ENCODE data around the gene MALSU1.

MALSU1 gene

DNA sequence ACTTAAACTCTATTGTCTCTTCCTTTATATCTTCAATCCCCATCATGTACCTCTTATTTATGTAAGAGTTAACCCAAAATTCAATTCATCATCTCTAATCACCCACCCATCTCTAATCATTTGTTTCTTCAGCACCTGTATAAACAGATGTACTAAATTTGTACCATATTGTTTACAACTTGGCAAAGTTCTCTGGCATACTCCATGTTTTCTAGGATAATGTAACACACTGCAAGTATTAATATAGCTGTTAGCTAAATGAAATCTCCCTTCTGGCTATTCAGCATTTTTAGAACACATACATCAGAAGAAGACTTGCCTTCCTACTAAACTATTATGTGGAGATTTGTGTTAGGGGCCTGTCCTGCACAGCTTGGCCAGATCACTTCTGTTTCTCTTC lies 33.1 kb downstream of the MALSU1 start:
- Histone ChIP-seq H3K27me3 (ENCODE audit: insufficient read depth, low read length, poor library complexity) (no peaks in the 10 kb centered on the region), H4K20me1 (ENCODE audit: insufficient read depth, low read length) (no peaks in the 10 kb centered on the region), H3K4me2 (ENCODE audit: insufficient read depth, low read length) (no peak overlapping the region), H3K9me3 (ENCODE audit: insufficient read depth, low read length, severe bottlenecking) (no peaks in the 10 kb centered on the region), H2AFZ (ENCODE audit: low read depth, low read length) (no peak overlapping the region), H3K36me3 (ENCODE audit: insufficient read depth, low read length) (no peaks in the 10 kb centered on the region), H3K27ac (ENCODE audit: low read length) (no peak overlapping the region), H3K4me3 (ENCODE audit: low read depth in 1 of 2, low read length in 2 of 2) (no peak overlapping the region), H3K4me1 (ENCODE audit: insufficient read depth, low read length) (no peaks in the 10 kb centered on the region), H3K9ac (ENCODE audit: low read depth, low read length) (no peak overlapping the region), H3K79me2 (ENCODE audit: insufficient read depth, low read length) (no peaks in the 10 kb centered on the region)
- no peak for DNase-seq
- no peak for TF ChIP-seq EZH2 (IDR thresholded peaks at IDR 0.05; ENCODE audit: borderline replicate concordance, low read depth, low read length, severe bottlenecking)
- TF ChIP-seq, protein P1, sequence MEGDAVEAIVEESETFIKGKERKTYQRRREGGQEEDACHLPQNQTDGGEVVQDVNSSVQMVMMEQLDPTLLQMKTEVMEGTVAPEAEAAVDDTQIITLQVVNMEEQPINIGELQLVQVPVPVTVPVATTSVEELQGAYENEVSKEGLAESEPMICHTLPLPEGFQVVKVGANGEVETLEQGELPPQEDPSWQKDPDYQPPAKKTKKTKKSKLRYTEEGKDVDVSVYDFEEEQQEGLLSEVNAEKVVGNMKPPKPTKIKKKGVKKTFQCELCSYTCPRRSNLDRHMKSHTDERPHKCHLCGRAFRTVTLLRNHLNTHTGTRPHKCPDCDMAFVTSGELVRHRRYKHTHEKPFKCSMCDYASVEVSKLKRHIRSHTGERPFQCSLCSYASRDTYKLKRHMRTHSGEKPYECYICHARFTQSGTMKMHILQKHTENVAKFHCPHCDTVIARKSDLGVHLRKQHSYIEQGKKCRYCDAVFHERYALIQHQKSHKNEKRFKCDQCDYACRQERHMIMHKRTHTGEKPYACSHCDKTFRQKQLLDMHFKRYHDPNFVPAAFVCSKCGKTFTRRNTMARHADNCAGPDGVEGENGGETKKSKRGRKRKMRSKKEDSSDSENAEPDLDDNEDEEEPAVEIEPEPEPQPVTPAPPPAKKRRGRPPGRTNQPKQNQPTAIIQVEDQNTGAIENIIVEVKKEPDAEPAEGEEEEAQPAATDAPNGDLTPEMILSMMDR (IDR thresholded peaks at IDR 0.05; ENCODE audit: borderline replicate concordance, extremely low read depth, low read length, poor library complexity, severe bottlenecking): no peak
- ATAC-seq (ENCODE audit: insufficient read depth, low read depth): no peak

DNA sequence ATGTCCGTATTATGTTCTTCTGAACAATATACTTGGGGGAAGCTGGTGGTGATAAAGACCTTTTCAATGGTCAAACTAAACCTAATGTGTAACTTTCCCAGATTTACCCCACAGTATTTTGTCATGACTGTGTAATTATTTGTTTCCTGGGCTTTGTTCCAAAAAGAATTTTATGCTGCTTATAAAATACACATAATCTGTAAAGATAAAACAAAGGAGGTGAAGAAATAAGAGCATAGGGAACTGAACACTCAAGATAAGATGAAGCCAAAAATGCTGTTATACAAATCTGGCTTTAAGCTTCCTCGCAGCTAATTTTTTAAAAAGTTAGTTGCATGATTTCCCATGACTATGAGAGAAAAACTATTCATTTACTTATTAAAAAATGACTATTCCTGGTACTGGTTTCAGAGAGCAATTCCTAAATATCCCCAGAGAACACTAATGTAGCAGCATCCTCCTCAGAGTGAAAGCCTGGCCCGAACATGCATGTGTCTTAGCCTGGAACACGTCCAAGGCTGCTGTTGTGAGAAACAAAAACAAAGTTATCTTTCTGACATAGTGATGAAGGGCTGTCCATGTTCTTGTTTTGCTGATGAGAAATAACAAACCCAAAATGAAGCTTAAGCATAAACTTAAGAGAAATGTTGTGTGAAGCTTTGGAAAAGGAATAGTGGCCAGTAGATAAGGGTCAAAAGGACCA lies 33.9 kb downstream of the MALSU1 start:
- ATAC-seq (ENCODE audit: insufficient read depth, low read depth) (no peak), DNase-seq (no peak)
- Histone ChIP-seq H3K4me1 (ENCODE audit: insufficient read depth, low read length) (no peaks in the 10 kb centered on the region), H3K27me3 (ENCODE audit: insufficient read depth, low read length, poor library complexity) (no peaks in the 10 kb centered on the region), H3K79me2 (ENCODE audit: insufficient read depth, low read length) (no peaks in the 10 kb centered on the region), H3K4me2 (ENCODE audit: insufficient read depth, low read length) (no peak overlapping the region), H4K20me1 (ENCODE audit: insufficient read depth, low read length) (no peaks in the 10 kb centered on the region), H3K4me3 (ENCODE audit: low read depth in 1 of 2, low read length in 2 of 2) (no peak overlapping the region), H3K36me3 (ENCODE audit: insufficient read depth, low read length) (no peaks in the 10 kb centered on the region), H3K9me3 (ENCODE audit: insufficient read depth, low read length, severe bottlenecking) (no peaks in the 10 kb centered on the region), H3K9ac (ENCODE audit: low read depth, low read length) (no peak overlapping the region), H2AFZ (ENCODE audit: low read depth, low read length) (no peak overlapping the region), H3K27ac (ENCODE audit: low read length) (no peak overlapping the region)
- TF ChIP-seq, protein P1 (IDR thresholded peaks at IDR 0.05; ENCODE audit: borderline replicate concordance, extremely low read depth, low read length, poor library complexity, severe bottlenecking): no peak
- TF ChIP-seq EZH2 (IDR thresholded peaks at IDR 0.05; ENCODE audit: borderline replicate concordance, low read depth, low read length, severe bottlenecking): no peak

DNA sequence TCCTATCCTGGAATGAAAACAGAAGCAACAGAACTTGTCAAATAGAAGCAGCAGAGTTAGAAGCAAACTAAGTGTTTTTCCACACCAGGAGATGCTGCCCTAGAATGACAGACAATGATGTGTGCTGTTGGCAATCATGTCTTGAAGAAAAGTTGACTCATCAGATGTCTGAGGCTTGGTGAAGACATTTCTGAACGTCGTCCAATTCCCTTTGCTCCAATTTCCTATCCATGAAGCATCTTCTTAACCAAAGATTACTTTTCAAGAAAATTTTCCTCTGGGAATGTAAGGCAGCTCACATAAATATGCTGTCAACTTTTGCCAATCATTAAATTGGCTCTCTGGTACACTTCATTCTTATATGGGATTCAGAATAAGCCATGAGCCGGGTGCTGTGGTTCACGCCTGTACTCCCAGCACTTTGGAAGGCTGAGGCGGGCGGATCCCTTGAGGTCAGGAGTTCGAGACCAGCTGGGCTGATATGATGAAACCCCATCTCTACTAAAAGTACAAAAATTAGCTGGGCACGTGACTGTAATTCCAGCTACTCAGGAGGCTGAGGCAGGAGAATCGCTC lies 34.6 kb downstream of the MALSU1 start:
- TF ChIP-seq EZH2 (IDR thresholded peaks at IDR 0.05; ENCODE audit: borderline replicate concordance, low read depth, low read length, severe bottlenecking): no peak
- H3K4me1 ChIP-seq (ENCODE audit: insufficient read depth, low read length): no peaks in the 10 kb centered on the region
- no peak for ATAC-seq (ENCODE audit: insufficient read depth, low read depth)
- no peaks in the 10 kb centered on the region for H4K20me1 ChIP-seq (ENCODE audit: insufficient read depth, low read length)
- H3K4me2 ChIP-seq (ENCODE audit: insufficient read depth, low read length): no peak overlapping the region
- H3K9me3 ChIP-seq (ENCODE audit: insufficient read depth, low read length, severe bottlenecking): no peaks in the 10 kb centered on the region
- no peak overlapping the region for H3K9ac ChIP-seq (ENCODE audit: low read depth, low read length)
- H3K27me3 ChIP-seq (ENCODE audit: insufficient read depth, low read length, poor library complexity): no peaks in the 10 kb centered on the region
- DNase-seq: no peak
- no peaks in the 10 kb centered on the region for H3K79me2 ChIP-seq (ENCODE audit: insufficient read depth, low read length)
- no peak overlapping the region for H3K27ac ChIP-seq (ENCODE audit: low read length)
- H2AFZ ChIP-seq (ENCODE audit: low read depth, low read length): no peak overlapping the region
- no peaks in the 10 kb centered on the region for H3K36me3 ChIP-seq (ENCODE audit: insufficient read depth, low read length)
- H3K4me3 ChIP-seq (ENCODE audit: low read depth in 1 of 2, low read length in 2 of 2): no peak overlapping the region

DNA sequence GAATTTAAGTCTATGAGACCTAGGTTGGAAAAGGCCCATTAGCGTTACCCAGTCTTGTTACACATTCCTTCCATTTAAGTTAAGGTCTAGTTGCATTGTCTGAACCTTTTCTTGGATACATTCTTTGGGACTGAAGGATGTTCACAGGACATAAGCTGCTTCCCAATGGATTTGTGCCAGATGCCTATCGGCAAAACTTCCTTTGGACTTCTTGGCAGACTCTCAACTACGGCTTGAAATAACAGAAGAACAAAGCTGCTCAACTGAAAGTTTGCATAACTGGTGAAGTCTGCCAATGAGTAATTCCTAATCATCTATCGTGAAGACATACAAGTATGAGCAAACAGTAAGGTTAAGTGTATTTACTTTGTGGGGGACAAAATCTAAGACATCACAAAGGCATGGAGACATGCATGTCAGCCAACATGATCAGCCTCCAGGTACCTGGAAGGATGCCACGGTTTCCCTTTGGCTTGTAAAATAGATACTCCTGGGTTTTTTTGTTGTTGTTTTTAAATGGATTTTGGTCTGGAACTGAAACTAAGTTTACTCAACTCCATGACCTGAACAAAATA lies 35.4 kb downstream of the MALSU1 start:
- H2AFZ ChIP-seq (ENCODE audit: low read depth, low read length): no peak overlapping the region
- no peak overlapping the region for H3K9ac ChIP-seq (ENCODE audit: low read depth, low read length)
- DNase-seq: no peak
- no peak for ATAC-seq (ENCODE audit: insufficient read depth, low read depth)
- no peak overlapping the region for H3K4me2 ChIP-seq (ENCODE audit: insufficient read depth, low read length)
- no peaks in the 10 kb centered on the region for H4K20me1 ChIP-seq (ENCODE audit: insufficient read depth, low read length)
- no peaks in the 10 kb centered on the region for H3K27me3 ChIP-seq (ENCODE audit: insufficient read depth, low read length, poor library complexity)
- H3K9me3 ChIP-seq (ENCODE audit: insufficient read depth, low read length, severe bottlenecking): no peaks in the 10 kb centered on the region
- H3K36me3 ChIP-seq (ENCODE audit: insufficient read depth, low read length): no peaks in the 10 kb centered on the region
- TF ChIP-seq EZH2 (IDR thresholded peaks at IDR 0.05; ENCODE audit: borderline replicate concordance, low read depth, low read length, severe bottlenecking): no peak
- TF ChIP-seq, protein P1 (IDR thresholded peaks at IDR 0.05; ENCODE audit: borderline replicate concordance, extremely low read depth, low read length, poor library complexity, severe bottlenecking): no peak
- no peak overlapping the region for H3K27ac ChIP-seq (ENCODE audit: low read length)
- no peaks in the 10 kb centered on the region for H3K4me1 ChIP-seq (ENCODE audit: insufficient read depth, low read length)
- no peak overlapping the region for H3K4me3 ChIP-seq (ENCODE audit: low read depth in 1 of 2, low read length in 2 of 2)
- no peaks in the 10 kb centered on the region for H3K79me2 ChIP-seq (ENCODE audit: insufficient read depth, low read length)

Measured in DND-41 (cell line).